ENCODE data around the gene ZNF217.

- TF ChIP-seq CTCF (conservative IDR thresholded peaks at IDR 0.05; ENCODE audit: low read depth, low read length) (no peak), EZH2 (IDR thresholded peaks at IDR 0.05; ENCODE audit: borderline replicate concordance, low read depth, low read length, poor library complexity, severe bottlenecking) (no peak)
Measured at GRCh38 chr20:53556267-53556897, 37.3 kb downstream of the ZNF217 start.

Measured in A673 (cell line).